ENCODE data around the gene CTNND2.

Gene CTNND2

DNA sequence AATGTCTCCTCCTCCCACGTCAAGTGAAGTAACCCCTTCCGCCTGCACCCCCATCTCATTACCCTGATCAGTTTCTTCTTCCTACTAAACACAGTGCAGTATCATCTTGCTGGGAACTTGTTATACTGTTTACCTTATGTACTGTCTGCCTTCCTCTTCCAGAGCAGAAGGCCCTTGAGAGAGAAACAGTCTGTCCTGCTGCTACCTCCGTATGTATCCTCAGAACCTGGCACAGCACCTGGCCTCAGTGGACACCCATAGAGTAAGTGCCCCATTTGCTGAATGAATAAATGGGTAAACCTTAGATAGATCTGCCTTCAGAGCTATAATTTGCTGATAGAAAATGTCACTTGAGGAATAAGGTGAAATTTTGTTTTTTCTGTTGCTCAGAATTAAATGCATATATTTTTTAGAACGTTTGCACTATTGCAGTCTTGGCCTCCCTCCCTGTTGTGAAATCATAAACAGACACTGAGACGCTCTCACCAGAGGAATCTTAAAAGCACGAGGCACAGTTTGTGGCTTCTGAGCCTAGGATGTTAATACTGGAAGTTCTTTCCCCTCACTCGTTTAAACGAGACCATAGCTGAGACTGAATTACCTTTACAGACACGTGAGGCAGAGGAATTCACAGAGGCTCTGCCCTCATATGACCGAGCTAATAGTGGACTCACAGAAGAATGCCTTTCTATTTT, 920.1 kb downstream of the CTNND2 start:
- DNase-seq (ENCODE audit: low spot score): no peak

DNA sequence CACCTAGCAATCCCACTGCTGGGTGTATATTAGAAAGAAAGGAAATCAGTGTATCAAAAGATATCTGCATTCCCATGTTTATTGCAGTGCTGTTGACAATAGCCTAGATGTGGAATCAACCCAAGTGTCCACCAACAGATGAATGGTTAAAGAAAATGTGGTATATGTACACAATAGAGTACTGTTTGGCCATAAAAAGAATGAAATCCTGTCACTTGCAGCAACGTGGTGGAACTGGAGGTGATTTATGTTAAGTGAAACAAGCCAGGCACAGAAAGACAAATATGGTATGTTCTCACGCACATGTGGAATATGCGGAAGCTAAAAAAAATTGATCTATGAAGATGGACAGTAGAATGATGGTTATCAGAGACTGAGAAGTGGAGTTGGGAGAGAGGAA, 921.6 kb downstream of the CTNND2 start:
- no peak for DNase-seq (ENCODE audit: low spot score)

DNA sequence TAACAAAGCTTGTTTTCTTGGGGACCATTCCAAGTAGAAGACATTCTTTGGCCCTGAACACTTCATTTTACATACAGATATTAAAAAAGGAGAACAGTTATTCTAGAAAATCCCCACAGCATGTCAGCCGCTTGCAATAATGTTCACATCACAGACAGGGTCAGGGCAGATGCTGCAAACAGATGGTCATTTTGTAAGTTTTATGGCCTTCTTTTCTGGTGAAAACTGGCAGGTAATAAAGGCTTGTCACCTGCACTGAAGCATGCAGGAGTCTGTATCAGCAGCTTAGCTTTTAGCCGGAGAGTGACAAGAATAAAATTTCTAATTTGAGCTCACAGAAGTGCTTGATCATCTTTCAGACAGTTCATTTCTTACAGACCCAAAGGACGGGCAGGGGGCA, 922.3 kb downstream of the CTNND2 start:
- DNase-seq (ENCODE audit: low spot score): no peak

DNA sequence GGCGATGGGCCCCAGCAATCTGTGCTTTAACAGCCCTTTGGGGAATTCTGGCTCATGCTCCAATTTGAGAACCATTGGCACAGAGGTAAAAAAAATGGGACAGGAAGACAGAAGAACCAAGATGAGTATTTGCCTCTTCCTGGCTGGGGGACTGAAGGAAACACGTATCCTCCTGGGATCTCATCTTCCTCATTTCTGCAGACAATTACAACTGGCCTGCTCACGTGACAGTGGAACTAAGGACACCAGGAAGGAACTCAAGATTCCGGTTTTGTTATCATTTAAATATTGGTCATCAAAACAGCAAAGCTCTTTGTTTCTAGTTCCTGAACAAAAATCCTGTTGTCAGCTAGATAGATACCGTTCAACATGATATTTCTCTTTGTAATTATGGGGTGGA, 927.2 kb downstream of the CTNND2 start:
- no peak for DNase-seq (ENCODE audit: low spot score)

DNA sequence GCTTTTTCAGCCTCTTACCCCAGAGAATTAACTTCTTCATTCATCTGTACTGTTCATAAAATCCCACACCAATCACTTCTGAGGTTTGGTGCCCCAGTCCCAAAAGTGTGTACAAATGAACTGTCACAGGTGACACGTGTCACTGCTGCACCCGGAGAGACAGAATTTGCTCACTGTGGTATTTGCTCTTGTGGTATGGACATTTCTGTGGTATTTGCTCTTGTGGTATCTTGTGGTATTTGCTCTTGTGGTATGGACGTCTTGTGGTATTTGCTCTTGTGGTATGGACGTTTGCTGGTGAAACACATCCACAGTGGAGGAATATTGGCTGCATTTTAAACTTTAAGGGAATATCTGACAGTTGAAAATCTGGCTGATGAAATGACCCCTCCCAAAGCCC, 928.3 kb downstream of the CTNND2 start:
- DNase-seq (ENCODE audit: low spot score): no peak

DNA sequence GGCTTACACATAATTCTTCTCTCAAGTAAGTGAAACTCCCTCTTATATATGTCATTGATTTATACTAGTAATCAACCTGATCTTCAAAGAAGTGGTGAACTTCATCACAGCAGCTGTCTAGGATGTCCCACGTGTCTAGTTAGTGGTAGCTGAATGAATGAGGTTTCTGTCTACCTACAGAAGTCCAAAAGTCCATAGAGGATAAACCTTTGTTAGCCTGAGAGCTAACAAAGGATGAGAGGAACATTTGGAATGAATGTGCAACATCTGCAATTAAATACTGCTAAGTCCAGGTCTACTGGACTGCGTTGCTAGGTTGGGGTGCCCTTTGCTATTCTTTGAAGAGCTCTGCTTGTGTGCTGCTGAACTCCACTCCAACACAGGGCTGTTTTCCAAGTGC, 929.4 kb downstream of the CTNND2 start:
- no peak for DNase-seq (ENCODE audit: low spot score)

DNA sequence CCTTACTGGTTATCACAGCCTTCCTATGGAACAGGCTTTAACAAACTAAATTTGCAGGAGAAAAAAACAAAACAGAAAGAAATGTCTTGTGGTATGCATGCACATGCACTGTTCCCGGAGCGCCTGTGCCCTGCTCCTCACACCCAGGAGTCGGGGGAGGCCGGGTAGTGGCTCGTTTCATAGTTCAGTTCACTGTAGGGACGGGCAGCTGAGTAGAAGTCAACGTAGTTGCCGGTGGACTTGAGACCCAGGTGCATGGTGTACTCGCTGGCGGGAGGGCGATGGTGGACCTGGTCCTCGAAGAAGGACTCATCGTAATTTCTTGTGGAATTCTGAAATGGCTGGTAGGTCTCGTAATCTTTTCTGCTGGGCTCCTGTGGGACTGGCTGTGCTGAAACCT, 930.9 kb downstream of the CTNND2 start:
- no peak for DNase-seq (ENCODE audit: low spot score)

DNA sequence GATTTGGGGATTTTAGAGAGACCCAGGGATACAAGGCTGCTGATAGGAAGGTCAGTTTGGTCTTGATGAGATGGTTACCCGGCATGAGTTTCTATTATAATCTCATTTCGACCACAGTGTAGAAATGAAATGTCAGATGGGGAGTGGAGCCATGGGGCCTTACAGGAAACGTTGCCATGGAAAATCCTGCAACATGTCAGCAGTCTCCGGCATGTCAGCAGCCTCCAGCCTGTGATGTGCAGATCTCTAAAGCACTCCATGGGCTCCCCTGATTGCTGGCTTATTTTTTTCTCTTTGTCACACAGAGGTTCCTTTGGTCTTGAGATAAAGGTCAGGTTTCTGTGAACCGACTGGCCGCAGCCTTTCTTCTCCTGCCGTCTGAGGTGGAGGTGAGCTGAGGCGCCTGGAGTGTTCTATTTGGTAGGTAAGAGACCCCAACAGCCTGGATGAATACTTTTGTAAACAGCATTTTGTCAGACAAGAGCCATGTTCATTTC, 934.5 kb downstream of the CTNND2 start:
- DNase-seq (ENCODE audit: low spot score): no peak

DNA sequence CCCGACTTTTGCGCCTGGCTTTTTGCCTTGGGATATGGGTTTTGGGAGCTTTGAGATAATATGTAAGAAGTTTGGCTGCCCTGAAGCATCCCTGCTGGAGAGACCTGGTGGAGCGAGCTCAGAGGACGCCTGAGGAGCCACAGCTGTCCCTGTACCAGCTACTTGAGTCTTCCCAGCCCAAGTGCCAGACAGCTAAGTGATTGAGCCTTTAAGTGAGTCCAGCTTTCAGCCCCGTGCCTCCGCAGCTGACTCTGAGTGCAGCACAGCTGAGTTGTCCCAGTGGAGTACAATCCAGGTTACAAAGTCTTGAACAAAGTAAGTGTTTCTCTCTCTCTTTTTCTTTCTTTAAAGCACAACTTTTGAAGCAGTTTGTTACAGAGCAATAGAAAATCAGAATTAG, 939.4 kb downstream of the CTNND2 start:
- DNase-seq (ENCODE audit: low spot score): no peak

DNA sequence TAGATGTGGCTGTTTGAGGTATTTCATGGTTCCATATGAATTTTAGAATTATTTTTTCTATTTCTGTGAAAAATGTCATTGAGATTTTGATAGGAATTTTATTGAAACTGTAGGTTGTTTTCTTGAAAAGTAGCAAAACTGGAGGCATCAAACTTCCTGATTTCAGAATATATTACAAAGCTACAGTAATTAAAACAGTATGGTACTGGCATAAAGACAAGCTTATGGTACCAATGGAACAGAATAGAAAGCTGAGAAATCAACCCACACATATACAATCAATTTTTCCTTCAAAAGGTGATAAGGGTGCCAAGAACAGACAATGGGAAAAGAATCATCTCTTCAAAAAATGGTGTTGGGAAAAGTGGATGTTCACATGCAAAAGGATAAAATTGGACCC, 945.5 kb downstream of the CTNND2 start:
- DNase-seq (ENCODE audit: low spot score): no peak

DNA sequence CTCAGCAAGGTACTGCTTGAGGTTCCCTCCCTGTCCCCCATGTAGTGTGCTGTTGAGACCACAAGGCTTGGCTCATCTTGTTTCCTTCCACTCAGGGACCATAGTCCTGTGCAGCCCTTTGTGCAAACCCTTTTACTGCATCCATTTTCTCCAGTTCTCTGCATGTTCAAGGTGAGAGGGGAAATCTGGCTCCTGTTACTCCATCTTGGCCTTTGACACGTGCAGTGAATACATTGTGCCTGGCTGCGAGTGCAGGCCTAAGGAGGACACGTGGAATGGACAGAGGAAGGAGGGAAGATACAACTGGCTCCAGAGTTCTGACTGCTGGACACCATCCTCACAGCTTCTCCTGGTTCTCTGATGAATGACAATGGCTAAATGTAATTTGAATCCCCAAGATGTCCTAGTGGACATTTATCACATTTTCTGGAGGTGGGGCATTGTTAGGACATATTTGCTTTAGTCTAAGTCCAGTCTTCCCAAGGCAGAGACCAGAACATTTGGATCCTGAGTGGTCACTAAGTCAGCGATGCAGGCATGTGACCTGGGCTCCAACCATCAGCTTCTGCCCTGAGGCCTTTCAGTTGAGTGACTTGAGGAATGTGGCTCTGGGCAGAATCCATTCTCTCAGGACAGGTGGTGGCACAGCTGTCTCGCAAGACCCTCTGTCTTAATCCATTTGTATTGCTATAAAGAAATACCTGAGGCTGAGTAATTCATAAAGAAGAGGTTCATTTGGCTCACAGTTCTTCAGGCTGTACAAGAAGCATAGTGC, 954.2 kb downstream of the CTNND2 start:
- no peak for DNase-seq (ENCODE audit: low spot score)

DNA sequence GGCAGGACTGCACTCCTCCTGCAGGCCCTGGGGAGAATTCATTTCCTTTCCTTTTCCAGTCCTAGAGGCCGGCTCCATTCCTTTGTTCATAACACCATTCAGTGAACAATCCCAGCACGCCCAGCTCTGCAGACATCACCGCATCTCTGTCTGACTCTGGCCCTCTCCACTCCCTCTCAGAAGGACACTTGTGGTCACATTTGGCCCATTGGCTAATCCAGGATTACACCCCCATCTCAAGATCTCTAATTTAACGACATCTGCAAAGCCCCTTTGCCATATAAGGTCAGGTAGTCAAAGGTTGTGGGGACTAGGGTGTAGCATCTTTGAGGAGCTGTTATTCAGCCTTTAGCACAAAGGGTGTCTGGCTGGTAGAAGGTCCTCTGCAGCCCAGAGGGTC, 958.2 kb downstream of the CTNND2 start:
- DNase-seq (ENCODE audit: low spot score): no peak

DNA sequence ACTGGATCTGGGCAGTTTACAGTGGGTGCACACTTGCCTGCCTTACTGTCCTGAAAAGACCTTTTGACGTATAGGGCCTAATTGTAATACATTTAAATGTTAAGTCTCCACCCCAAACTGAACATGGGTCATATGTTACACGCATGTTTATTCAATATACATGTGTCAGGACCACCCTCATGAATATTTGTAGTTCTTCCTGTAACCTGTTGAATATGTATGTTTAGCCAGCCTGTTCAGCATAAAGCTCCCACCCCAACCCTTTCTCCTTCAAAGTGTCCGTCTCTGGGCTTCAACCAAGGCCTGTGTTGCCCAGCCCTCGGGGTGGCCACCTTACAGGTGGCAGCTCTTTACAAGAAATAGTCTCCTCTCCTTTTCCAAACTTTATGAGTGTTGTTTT, 962.3 kb downstream of the CTNND2 start:
- DNase-seq (ENCODE audit: low spot score): no peak

DNA sequence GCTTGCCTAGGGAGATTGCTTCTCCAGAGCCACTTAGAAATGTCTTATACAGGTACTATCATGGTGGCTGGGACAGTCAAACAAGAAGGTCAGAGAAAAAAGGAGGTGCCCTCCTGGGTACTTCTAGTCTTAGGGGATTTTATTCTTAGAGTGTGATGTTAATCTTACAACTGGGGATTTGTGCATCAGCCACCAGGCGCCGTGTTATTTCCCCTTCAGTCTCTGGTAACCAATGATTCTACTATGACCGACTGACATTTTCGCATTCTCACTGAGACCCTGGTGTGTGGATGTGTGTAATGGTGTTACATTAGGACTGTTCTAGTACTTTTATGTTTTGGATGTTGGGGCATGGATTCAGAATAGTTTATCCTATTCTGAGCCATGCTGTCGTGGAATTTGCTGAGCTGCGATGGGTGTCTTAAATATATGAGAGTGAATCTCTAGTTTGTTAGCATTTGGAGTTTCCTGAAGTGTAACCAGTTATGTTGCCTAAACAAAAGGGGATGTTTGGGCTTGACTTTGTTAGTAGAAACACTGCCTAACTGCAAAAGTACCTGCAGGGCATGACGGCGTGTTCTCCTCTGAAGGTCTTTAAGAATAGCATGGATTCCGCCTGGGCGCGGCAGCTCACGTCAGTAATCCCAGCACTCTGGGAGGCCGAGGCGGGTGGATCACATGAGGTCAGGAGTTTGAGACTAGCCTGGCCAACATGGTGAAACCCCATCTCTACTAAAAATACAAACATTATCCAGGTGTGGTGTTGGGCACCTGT, 968.0 kb downstream of the CTNND2 start:
- no peak for DNase-seq (ENCODE audit: low spot score)

DNA sequence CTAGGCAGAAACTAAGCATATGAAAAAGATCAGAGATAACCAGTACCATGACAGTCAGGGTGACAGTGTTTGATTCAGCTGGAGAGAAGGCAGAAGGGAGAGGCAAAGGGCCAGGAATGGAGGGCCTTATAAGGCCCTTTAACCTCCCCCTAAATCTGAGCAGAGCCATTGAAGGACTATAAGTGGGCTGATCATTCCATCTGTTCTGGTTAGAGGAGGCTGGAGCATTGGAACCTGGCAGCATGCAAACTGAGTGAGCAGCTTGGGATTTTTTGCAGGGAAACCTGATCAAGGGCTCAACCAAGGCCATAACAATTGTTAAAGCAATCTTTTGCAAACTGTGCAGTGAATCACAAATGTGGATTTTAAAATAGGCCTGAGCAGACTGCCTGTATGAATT, 968.7 kb downstream of the CTNND2 start:
- no peak for DNase-seq (ENCODE audit: low spot score)

DNA sequence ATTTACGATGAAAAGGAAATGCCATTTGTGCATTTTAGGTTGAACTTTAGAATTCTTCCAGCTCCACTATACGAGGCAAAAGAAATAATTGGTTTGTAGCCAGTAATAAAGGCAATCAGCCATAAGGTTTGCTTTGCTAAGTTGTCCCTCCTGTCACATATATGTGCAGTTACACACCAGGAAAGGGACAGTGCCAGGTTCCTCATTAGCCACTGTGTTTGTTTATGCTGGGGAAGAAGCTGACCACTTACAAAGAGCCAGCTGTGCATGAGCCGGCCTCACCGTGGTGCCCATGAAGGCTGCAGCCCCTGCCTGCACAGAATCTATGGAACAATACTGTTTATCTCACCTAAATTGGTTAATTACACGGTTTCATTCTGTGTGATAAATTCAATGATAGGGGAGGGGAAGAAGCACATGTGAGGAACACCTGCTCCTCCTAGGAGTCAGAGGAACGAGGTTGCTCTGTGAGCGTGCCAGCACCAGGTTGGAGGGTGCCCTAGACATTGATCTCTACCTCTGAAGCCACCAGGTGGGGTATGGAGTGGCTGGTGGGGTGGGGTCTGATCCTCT, 969.4 kb downstream of the CTNND2 start:
- no peak for DNase-seq (ENCODE audit: low spot score)

DNA sequence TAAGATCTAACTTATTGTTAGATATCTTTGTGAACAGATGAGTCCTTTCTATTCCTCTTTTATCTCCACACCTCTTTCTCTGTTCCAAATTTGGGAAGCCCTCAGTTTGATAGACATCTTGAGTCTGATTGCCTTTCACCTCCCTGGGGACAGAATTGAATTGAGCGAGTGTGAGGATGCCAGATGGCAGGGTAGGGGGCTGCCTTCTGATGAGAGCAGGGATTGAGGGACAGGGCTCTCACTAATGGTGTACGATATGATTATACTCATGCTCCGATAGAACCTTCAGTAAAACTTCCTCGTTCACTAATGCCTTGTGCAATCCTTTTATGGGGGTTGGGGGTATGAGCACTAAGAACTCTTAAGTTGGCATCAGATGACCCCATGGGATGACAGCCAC, 971.1 kb downstream of the CTNND2 start:
- no peak for DNase-seq (ENCODE audit: low spot score)

DNA sequence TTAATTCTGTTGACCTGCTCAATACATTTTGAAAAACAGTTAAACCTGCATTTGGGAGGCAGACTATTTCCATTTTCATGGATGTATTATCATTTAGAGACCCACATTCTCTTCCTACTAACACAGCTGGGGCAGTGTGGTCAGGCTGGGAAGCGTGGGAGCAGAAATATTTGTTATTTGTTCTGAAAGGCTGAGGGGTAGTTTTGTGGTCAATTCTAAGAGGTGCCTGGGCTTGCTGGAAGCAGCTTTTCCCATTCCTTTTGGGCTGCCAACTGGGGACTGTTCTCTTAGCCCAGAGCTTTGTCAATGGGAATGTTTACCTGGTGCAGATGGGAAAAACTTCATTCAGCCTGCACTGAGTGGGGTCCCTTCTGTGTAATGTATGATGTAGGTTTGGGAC, 971.8 kb downstream of the CTNND2 start:
- no peak for DNase-seq (ENCODE audit: low spot score)

DNA sequence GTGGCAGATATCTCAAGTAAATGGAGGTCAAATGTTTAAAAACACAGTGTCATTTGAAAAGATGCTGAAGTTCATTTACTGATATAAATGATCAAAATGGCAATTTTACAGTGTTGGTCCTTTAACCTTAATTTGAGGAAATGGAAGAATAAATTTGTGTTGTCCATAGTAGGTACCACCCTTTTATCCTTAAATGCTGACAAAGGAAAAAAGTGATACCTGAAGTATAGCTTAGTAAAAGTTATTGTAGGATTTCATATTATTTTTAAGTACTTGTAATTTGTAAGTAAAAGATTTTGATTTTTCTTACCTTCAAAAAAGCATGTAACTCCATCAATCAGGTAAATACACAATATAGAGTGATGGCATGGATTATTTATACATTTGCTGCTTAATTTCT, 976.6 kb downstream of the CTNND2 start:
- no peak for DNase-seq (ENCODE audit: low spot score)

DNA sequence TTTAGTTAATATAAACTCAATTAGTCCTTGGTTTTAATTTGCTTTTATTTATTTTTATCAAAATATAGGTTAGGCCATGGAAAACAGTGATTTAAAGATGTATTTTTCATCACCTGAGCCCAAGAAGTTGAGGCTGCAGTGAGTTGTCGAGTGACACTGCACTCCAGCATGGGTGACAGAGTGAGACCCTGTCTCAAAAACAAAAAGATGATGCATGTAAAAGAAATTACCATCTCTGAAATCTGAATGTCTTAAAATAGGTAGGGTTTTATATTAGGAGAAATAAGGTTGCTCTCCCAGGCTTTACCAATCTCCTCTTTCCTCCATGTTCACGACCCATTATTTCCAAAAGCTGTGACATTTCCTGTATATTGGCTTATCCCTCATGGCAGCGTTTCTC, 980.9 kb downstream of the CTNND2 start:
- no peak for DNase-seq (ENCODE audit: low spot score)

Measured in kidney capillary endothelial cell (primary cell).